H54 (cell line): ENCODE measurements around the gene FGFR2.

Experiments
- DNase-seq: peaks from one replicate; pipeline ENCODE4 v3.0.0; 2011; ENCODE audit warnings: low spot score, mixed read lengths; ENCODE audit not compliant: insufficient read length
- FAIRE-seq: peaks from 3 replicates; lab custom pipeline; 2011; peaks lifted over from hg19 to GRCh38; lab: Jason Lieb, UNC
- POLR2A ChIP-seq: IDR thresholded peaks from 2 replicates; pipeline ENCODE4 v1.6.1; 2011; ENCODE audit warnings: low read depth, mild to moderate bottlenecking, low read length

Gene FGFR2

DNA sequence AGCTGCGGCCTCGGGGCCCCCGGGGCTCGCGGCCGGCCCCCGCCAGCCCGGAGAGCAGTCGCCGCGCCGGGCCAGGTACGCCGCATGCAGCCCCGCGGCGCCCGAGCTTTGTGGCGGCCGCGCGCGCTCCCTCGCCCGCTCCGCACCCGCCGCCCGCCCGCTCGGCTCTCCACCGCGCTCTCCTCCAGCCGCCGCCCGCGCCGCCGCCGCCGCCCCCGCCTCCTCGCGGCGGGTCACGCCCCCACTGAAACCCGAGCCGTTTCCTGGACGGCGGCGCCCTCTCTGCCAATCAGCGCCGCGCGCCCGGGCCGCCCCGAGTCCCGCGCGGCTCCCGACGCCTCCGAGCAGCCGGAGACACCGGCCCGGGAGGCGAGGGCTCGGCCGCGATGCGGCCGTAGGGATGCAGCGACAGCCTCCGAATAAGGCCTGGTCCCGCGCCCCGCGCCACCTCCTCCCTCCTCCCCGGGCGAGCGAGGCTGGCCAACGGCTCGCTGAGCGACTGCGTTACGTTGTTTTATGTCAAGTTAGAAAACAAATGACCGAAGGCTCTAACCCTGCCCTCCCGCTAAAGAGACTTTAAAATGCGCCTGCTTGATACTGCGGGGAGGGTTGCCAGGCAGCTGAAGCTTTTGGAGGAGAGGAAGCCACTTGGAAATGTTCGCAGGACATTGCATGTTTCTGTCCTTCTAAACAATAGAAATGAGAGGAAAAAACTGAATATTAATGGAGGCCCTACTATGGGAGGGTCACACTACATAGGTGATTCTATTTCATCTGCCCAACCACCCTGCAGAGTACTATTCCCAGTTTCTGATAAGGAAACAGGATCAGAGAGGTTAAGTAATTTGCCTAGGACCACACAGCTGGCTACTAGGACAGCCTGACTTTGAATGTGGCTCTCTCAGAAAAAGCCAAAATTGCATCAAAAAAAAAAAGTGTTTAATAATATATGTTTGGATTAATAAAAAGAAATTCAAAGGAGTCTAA is at the start of gene FGFR2:
Gene FGFR2 (minus strand): TSS at position 182 of the 987 bp plus-strand sequence. CDS start 4,627 bp downstream, outside the sequence.
- FAIRE-seq (no peak), DNase-seq (peak; percentile 69)
- peak; percentile 25 for TF ChIP-seq POLR2A

DNA sequence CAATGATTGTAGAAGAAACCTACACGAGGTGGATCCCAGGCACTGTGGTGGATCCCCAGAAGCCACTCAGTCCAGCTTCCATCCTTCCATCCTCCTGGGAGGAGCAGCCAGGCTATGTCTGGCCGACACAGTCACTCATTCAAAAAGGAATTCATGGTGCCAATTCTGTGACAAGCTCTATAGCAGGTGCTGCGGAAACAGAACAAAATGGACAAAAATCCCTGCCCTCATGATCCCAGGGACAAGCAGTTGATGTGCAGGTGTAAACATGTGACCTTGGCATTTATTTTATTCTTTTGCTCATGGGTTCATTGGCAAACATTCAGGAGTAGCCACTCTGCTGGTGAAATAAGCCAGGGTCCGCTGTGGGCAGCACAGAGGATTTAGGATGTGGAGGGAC is 49.2 kb upstream of the FGFR2 start:
- DNase-seq (no peak), FAIRE-seq (no peak)
- TF ChIP-seq POLR2A = no peak

DNA sequence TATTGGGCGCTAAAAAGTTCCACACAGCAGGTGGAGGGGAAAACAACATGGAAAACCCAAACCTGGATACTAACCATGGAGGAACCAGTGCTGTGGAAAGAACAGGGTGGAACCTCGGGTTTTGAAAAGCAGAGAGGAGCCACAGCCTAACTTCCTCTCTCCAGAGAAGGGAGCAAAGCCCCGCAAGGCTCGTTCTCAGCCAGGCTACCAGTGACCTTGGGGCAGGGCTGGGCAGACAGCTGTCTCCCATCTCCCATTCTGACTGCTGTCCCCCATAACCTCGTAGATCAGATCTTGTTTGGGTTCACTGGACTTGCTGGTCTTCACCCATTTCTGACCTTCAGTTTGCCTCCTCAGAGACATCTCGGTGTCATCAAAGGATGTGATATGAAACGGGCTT is 47.5 kb upstream of the FGFR2 start:
- no peak for DNase-seq
- TF ChIP-seq POLR2A = no peak
- no peak for FAIRE-seq

DNA sequence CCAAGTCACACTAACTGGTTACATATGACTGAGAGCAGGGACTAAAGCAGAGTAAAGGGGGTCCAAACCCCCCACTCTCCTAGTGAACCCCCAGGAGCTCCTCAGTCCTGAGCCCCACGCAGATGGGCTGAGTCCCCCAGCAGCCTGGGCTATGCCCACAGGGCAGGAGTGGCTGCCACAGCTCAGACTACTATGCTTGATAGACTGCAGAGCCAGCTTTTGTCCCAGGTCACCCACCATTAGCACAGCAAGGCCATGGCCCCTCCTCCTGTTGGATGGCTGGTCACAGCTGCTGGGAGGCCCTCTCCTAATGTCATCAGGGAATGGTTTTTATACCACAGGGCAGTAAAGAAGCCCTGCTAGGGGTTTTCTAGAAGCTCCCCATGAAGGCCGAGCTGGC is 46.3 kb upstream of the FGFR2 start:
- no peak for TF ChIP-seq POLR2A
- FAIRE-seq = no peak
- DNase-seq = no peak

DNA sequence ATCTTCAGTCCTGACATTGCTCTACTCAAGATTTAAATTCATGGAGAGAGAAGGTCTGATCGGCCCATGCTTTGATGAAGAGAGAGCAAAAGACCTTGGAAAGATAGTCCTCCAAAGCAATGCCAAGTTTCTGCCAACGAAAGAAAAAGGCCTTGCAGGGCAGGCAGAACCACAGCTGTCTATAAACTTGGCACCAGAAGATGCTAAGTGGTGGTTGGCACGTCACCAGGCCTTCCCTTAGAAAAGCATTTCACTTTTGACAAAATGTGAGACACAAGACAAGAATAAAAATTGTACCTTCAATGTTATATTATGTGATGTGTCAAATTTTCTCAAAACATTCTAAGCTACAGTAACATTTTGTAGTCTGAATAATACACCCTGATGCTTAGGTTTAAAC is 42.0 kb upstream of the FGFR2 start:
- FAIRE-seq = no peak

DNA sequence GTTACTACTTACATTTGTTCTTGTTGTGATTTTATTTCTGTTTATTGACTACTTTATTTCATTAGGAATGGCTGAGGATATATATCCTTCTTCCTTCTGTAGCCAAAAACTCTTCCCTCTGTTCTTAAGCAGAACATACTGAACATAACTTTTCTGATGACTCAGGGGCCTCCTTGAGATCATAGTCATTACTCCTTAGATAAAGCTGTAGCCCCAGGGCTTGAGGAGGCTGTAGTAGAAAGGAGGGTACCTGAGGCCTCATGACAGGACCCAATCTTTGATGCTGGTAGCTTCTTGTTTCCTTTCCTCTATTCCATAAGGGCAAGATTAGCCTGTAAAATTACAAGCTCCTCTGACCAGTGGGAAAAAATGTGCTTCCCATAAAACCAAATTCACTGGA is 41.2 kb upstream of the FGFR2 start:
- TF ChIP-seq POLR2A = no peak
- FAIRE-seq (no peak), DNase-seq (no peak)

More for the DNA sequence above, 42.0 kb upstream of the FGFR2 start:
- no peak for TF ChIP-seq POLR2A
- DNase-seq = no peak

DNA sequence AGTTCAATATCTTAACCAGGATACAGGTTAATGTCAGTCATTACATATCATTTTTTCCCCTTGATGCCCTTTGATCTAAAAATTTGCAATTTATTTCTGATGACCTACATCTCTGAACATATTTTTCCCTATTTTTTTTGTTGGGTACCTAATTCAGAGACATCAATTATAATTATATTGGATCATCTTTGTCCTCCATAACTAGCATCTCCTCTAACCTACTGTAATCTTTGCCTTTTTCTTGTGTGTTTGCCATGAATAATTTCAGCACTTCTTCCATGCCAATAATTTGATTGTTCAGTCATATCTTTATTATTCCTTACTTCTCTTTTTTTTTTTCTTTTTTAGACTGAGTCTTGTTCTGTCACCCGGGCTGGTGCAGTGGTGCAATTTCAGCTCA is 39.2 kb upstream of the FGFR2 start:
- no peak for TF ChIP-seq POLR2A
- FAIRE-seq = no peak
- no peak for DNase-seq

DNA sequence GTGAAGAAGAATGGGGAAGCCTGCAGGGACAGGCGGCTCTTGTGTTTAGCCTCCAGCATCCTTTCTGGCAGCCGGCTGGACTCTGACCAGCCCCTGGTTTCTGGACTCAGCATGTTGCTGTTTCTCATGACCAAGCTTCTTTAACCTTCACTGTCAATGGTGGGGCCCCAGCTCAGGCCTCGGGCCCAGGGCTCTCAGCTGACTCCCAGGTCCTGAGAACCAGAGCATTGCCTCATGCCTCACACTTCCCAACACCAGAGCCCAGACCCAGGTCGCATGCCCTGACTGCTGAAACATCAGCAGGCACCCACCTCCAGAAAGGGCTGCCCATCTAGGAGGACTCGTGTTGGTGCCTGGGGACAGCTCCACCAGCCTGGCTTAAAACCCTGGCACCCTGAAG is 34.8 kb upstream of the FGFR2 start:
- FAIRE-seq (no peak), DNase-seq (no peak)

DNA sequence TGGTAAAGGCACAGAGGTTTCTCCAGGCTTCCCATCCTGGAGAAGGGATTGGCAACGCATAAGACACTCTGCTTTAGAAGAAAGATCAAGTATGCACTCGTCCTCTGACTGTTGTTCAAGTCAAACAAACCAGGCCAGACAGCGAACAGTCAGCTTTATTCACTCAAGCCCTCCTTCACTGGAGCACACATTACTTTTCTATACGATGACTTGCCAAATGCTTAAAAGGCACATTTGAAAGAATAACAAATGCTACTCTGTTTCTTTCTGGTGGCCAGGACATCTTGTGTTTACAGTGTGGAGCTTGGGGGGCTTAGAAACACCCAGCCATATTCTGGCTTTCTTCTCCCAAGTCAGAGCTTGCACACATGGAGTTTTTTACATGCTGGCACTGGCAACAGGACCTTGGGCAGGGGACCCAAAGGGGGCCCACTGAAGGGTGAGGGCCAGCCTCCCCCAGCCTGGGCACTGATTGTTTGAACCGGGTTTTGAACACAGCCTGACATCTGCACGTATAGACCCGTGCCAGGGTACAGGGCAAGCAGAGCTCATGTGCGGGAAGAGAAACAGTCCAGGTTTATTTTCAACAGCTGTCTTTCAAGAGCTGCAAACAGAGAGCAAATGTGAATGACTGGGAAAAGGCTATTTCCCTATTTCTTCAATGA is 33.3 kb upstream of the FGFR2 start:
- FAIRE-seq = no peak
- TF ChIP-seq POLR2A = no peak

More for the DNA sequence above, 34.8 kb upstream of the FGFR2 start:
- TF ChIP-seq POLR2A = no peak

DNA sequence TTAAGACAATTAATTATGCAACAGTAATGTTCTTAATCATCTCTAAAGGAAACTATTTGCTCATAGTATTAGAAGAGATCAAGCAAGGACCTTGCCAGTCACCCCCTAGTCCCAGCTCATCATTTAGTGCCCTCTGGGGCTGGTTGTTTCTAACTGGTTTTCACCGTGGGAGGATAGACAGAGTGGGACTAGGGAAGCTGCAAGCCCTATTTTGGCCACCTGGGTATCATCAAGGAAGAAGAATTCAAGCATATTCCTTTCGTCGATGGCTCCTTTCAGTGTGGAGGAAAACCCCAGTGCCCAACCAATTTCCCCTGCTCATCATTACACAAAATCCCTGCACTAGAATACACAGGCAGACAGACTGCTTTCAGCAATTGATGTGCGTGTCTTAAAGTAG is 30.6 kb upstream of the FGFR2 start:
- DNase-seq (no peak), FAIRE-seq (no peak)
- no peak for TF ChIP-seq POLR2A

More for the DNA sequence above, 33.3 kb upstream of the FGFR2 start:
- no peak for DNase-seq

DNA sequence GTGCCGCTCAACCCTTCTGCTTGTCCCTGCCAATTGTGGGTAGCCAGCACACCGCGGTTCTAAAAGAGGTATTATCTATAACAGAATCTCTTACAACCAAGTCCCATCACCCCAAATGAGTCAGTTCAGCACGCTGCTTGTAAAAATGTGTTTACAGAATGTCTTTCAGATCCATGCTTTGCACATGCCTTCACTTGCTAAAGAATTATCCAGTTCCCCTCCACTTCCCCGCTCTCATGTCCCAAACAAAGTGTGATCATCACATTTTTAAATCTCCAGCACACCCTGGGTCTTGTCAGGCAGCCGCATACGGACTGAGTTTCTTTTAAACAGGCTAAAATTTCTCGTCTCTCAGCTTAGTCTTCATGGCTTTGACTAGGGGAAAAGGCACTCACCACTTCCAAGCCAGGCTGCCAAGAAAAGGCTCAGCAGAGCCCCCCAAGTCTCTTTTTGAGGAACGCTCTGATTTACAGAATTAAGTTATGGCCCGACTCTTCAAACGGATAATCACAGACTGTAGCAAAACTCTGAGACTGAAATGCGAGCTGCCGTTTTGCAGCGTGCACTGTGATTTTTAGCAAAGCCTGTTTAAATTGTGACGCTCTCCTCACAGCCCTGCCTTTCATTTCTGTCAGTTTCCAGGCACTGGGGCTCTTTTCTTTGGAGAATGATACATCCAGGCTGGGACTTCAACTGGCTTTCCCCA is 29.8 kb upstream of the FGFR2 start:
- FAIRE-seq (no peak), DNase-seq (no peak)
- no peak for TF ChIP-seq POLR2A

DNA sequence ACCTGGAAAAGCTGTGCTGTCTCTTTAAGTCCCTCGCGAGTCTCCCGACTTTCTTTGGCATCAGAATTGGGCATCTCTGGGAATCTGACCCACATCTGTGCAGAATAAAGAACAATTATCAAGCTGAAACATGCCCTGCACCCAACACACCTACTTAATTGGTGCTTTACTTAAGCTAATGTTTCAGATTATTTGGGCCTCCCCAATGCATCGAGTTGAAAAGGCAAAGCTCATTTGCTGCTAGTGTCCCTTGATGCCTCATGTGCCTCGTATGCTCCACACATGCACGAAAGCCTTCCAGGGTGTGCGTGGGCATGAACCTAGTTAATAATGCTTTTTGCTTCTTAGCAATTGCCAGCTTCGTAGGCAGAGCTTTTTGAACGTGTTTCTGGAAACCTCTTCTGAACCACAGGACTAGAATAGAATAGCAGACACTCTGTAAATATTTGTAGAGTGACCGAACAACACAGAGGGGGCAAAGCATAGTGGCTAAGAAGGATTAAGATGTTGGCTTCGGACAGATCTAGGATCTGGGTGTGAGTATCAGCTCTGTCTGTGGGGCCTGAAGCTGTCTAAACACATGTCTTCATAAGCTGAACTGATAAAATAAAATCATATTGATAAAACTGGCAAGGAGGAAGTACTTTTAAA is 26.7 kb upstream of the FGFR2 start:
- FAIRE-seq = no peak
- TF ChIP-seq POLR2A = no peak
- DNase-seq = no peak

DNA sequence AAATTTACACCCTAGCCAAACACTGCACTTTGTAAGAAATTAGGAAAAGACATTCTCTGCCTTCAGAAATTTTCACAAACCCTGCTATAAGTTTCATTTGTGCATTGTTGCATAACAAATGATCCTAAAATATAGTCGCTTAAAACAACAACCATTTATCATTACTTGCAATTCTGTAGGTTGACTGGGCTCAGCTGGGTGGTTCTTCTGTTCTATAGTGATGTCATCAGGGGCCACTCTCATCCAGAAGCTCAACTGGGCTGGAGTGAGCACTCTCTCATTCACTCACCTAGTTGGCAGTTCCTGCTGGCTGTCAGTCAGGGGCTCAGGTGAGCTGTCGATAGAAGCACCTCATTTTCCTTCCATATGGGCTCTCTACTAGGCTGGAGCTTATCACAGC is 20.7 kb upstream of the FGFR2 start:
- TF ChIP-seq POLR2A = no peak
- FAIRE-seq (no peak), DNase-seq (no peak)
